Gastrocnemius medialis (tissue), 4 donors: ENCODE results near the gene SLC6A18. TPM values are rescaled to one million over a fixed set of nuclear protein-coding genes. Genes with fewer than 3 reads are reported as not detected.

ENCODE experiments used
- ATAC-seq, 2 donors: fragments of 150-250 bp; one replicate each; pipeline ENCODE4 v1.9.1; 2016
- DNase-seq, 2 donors: peaks; one replicate each; pipeline ENCODE4 v3.0.0-alpha.2; 2019
- H3K27ac ChIP-seq, 4 donors: fragments of 200-600 bp; sonication (generic); 1 replicate in 1 of 4; 2 replicates in 3 of 4; pipeline ENCODE4 v1.5.1; 2016 to 2018; ENCODE audit warnings: mild to moderate bottlenecking in 2 of 4, moderate library complexity in 1 of 4
- H3K27me3 ChIP-seq, 3 donors: fragments of 200-600 bp; sonication (generic) in 2 of 3; 1 replicate in 1 of 3; 2 replicates in 2 of 3; pipeline versions ENCODE4 v1.5.1 to v1.6.0; 2016 to 2019; ENCODE audit warnings: mild to moderate bottlenecking in 1 of 3, moderate library complexity in 1 of 3
- H3K36me3 ChIP-seq, 2 donors: fragments of 200-600 bp; sonication (generic) in 1 of 2; one replicate each; pipeline ENCODE4 v1.5.1; 2017 to 2018
- H3K4me1 ChIP-seq, 2 donors: fragments of 200-600 bp; sonication (generic) in 1 of 2; one replicate each; pipeline ENCODE4 v1.5.1; 2016 to 2017; ENCODE audit warnings: mild to moderate bottlenecking in 2 of 2
- H3K4me3 ChIP-seq, 4 donors: fragments of 200-600 bp; sonication (generic) in 3 of 4; 1 replicate in 1 of 4; 2 replicates in 3 of 4; pipeline ENCODE4 v1.5.1; 2016 to 2019; ENCODE audit warnings: mild to moderate bottlenecking in 2 of 4
- H3K9me3 ChIP-seq, 3 donors: fragments of 200-600 bp; sonication (generic) in 2 of 3; 1 replicate in 1 of 3; 2 replicates in 2 of 3; pipeline ENCODE4 v1.5.1; 2016 to 2019
- POLR2A ChIP-seq, 2 donors: fragments of 450-650 bp; IDR thresholded peaks; one replicate each; pipeline ENCODE4 v1.6.1; 2017; ENCODE audit warnings: antibody characterized with exemption in 2 of 2, mild to moderate bottlenecking in 2 of 2, moderate library complexity in 2 of 2
- in situ Hi-C, 4 donors: fragments of 200-750 bp; cut with MboI; loops; one replicate each; pipeline versions ENCODE4 v1.15.0 to v1.8.0; 2017; ENCODE audit warnings: low sequenced_read_pairs in 4 of 4
- intact Hi-C: fragments of 100-400 bp; cut with DNase I; formaldehyde crosslinking; loops from one replicate; pipeline ENCODE4 v1.15.1; 2023; ENCODE audit warnings: low total_unique reads
- total RNA-seq, 4 donors: library from RNA; depleted of rRNA; stranded (reverse); fragments of >200 nt; gene quantifications; one replicate each; pipeline versions ENCODE4 v1.1.0 to v1.2.3, GENCODE V29; 2016
- TF ChIP-seq, protein P1 (sequence below), 5 experiments: fragments of 450-650 bp in 3 of 5; fragments of 200-600 bp in 2 of 5; sonication (generic) in 2 of 5; IDR thresholded peaks in 4 of 5; conservative IDR thresholded peaks in 1 of 5; 1 replicate in 4 of 5; 2 replicates in 1 of 5; pipeline ENCODE4 v1.5.1; 2016 to 2019; ENCODE audit warnings: antibody characterized with exemption in 5 of 5, mild to moderate bottlenecking in 3 of 5, moderate library complexity in 3 of 5

The SLC6A18 gene
- total RNA-seq, 4 donors from 2014 or later: not detected

GRCh38 chr5:1268056-1268455, 42.9 kb downstream of the SLC6A18 start:
- no peaks in the 10 kb centered on the region for H3K27me3 ChIP-seq
- no peaks in the 10 kb centered on the region for H3K36me3 ChIP-seq
- in situ Hi-C loops: no loop called here
- no peak overlapping the region for H3K27ac ChIP-seq
- no peak for TF ChIP-seq POLR2A (IDR thresholded peaks at IDR 0.05)
- TF ChIP-seq, protein P1, sequence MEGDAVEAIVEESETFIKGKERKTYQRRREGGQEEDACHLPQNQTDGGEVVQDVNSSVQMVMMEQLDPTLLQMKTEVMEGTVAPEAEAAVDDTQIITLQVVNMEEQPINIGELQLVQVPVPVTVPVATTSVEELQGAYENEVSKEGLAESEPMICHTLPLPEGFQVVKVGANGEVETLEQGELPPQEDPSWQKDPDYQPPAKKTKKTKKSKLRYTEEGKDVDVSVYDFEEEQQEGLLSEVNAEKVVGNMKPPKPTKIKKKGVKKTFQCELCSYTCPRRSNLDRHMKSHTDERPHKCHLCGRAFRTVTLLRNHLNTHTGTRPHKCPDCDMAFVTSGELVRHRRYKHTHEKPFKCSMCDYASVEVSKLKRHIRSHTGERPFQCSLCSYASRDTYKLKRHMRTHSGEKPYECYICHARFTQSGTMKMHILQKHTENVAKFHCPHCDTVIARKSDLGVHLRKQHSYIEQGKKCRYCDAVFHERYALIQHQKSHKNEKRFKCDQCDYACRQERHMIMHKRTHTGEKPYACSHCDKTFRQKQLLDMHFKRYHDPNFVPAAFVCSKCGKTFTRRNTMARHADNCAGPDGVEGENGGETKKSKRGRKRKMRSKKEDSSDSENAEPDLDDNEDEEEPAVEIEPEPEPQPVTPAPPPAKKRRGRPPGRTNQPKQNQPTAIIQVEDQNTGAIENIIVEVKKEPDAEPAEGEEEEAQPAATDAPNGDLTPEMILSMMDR (IDR thresholded peaks at IDR 0.05 in 4 of 5, conservative IDR thresholded peaks at IDR 0.05 in 1 of 5): no peak
- intact Hi-C loops: no loop called here
- DNase-seq: no peak
- no peak overlapping the region for H3K4me3 ChIP-seq
- no peaks in the 10 kb centered on the region for H3K9me3 ChIP-seq
- H3K4me1 ChIP-seq: no peaks in the 10 kb centered on the region
- no peak for ATAC-seq

DNA sequence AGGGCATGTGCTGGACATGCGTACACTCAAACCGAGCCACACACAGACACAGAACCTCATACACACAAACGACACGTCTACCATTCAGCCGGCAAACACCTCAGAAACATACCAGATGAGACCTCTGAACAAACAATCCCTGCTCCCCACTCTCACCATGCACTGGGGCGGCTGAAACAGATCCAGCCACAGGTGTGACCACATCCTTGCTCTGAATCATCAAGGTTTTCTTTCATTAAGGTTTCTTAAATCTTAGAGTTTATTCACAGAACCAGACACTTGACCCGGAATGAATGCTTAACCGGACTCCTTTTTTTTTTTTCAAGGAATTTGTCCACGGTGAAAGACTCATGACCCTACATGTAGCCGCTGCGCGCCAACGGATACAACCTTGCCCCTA, 43.5 kb downstream of the SLC6A18 start:
- Histone ChIP-seq H3K27me3 (no peaks in the 10 kb centered on the region), H3K9me3 (no peaks in the 10 kb centered on the region), H3K4me1 (no peaks in the 10 kb centered on the region), H3K36me3 (no peaks in the 10 kb centered on the region), H3K27ac (no peak overlapping the region), H3K4me3 (no peak overlapping the region)
- intact Hi-C loops (no loop called here), in situ Hi-C loops (no loop called here)
- TF ChIP-seq, protein P1 (IDR thresholded peaks at IDR 0.05 in 4 of 5, conservative IDR thresholded peaks at IDR 0.05 in 1 of 5): no peak
- TF ChIP-seq POLR2A (IDR thresholded peaks at IDR 0.05): no peak
- DNase-seq: no peak
- ATAC-seq: no peak

DNA sequence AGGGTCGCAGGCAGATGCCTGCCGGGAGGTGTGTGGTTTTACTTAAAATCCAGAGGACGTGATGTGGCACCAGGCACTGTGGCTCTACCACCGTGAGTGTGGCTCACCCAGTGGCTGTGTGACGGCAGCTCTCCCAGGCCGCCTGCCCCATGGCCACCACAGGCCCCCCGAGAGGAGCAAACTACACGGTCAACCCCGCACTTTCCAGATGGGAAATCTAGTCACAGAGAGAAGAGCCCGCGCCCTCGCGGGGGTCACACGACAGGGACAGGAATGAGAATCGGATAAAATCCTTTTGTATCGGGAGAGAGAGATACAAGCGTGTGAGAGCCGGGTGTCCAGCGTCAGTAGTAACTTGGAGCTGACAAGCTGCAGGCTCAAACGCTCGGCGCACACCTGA, 45.2 kb downstream of the SLC6A18 start:
- Histone ChIP-seq H3K4me3 (no peak overlapping the region), H3K27ac (no peak overlapping the region), H3K9me3 (no peaks in the 10 kb centered on the region), H3K4me1 (no peaks in the 10 kb centered on the region), H3K36me3 (no peaks in the 10 kb centered on the region), H3K27me3 (no peaks in the 10 kb centered on the region)
- DNase-seq (no peak), ATAC-seq (no peak)
- in situ Hi-C loops (no loop called here), intact Hi-C loops (no loop called here)
- TF ChIP-seq, protein P1 (IDR thresholded peaks at IDR 0.05 in 4 of 5, conservative IDR thresholded peaks at IDR 0.05 in 1 of 5): no peak
- TF ChIP-seq POLR2A (IDR thresholded peaks at IDR 0.05): no peak

- no peak overlapping the region for H3K27ac ChIP-seq
- no peaks in the 10 kb centered on the region for H3K27me3 ChIP-seq
- no peaks in the 10 kb centered on the region for H3K9me3 ChIP-seq
- ATAC-seq (no peak), DNase-seq (no peak)
- in situ Hi-C loops: no loop called here
- H3K36me3 ChIP-seq: no peaks in the 10 kb centered on the region
- H3K4me1 ChIP-seq: no peaks in the 10 kb centered on the region
- intact Hi-C loops: no loop called here
- H3K4me3 ChIP-seq: no peak overlapping the region
- no peak for TF ChIP-seq POLR2A (IDR thresholded peaks at IDR 0.05)
- TF ChIP-seq, protein P1 (IDR thresholded peaks at IDR 0.05 in 4 of 5, conservative IDR thresholded peaks at IDR 0.05 in 1 of 5): no peak
Observed at GRCh38 chr5:1270933-1271914, 46.0 kb downstream of the SLC6A18 start.
